Germinal center (tissue), 1 donor: ENCODE data around the gene SBNO1.
"Not testable (repeated sequence)": the region's sequence is repeated elsewhere in the genome, so short reads cannot be mapped to it uniquely, and the experiment has no call there.

Experiments used
- DNase-seq: peaks from one replicate; pipeline ENCODE4 v3.0.0; 2012; ENCODE audit warnings: mixed read lengths, low spot score

Gene SBNO1

GRCh38 chr12:123270214-123271000 is 94.2 kb downstream of the SBNO1 start:
- no peak for DNase-seq

DNA sequence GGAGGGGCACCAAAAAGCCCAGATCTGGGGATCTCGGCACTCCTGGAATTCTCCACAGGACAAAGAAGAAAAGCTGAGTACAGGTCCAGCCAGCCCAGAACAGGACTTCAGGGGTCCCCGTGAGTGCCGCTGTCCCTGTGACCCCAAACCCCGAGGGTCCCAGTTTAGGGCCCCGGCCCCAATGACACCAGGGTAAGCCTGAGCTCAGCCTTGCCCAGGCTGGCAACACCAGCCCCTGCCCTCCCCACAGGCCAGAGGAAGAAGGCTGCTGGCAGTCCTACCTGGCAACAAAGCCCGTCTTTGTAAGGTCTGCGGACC is 94.8 kb downstream of the SBNO1 start:
- DNase-seq = no peak

DNA sequence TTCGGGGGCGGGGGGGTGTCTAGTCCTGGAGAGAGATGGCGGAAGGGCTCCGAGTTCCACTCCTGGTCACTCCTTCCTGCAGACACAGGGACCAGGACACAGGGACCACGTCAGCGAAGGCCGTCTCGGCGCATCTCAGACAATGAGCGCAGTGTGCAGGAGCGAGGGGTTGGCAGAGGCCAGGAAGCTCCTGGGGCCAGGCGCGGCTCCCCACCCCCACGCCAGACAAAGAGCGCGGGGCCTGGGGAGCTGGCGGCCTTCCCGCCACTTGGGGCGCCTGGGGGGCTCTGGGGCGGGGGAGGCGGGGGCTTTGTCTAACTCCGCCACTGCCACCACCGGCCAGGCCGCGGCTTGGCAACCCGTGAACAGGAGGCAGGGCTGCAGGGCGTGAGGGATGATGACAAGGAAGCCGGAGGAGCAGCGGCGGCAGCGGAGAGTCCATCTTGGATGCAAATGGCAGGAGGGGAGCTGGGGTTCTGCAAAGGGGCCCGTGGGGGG is 95.2 kb downstream of the SBNO1 start:
- DNase-seq = peak; percentile 67

DNA sequence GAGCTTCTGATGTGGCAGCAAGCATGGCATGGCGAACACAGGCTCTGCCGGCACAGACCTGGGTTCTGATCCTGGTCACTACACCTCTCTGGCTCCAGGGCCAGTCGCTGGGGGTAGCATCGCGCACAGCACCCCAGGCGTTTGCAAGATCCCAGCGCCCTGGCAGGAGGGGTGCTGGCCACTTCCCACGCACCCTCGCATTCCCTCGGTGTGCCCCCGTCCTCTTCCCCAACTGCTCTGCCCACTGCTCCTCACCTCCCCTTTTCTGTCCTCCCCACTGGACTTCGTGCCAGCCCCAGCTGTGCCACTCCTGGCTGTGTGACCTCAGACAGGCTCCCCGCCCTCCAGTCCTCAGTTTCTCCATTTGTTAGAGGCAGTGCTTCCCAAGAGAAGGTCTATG is 95.8 kb downstream of the SBNO1 start:
- no peak for DNase-seq

GRCh38 chr12:123267991-123268843 is 96.4 kb downstream of the SBNO1 start:
- DNase-seq = no peak

GRCh38 chr12:123267335-123267920 is 97.2 kb downstream of the SBNO1 start:
- no peak for DNase-seq

DNA sequence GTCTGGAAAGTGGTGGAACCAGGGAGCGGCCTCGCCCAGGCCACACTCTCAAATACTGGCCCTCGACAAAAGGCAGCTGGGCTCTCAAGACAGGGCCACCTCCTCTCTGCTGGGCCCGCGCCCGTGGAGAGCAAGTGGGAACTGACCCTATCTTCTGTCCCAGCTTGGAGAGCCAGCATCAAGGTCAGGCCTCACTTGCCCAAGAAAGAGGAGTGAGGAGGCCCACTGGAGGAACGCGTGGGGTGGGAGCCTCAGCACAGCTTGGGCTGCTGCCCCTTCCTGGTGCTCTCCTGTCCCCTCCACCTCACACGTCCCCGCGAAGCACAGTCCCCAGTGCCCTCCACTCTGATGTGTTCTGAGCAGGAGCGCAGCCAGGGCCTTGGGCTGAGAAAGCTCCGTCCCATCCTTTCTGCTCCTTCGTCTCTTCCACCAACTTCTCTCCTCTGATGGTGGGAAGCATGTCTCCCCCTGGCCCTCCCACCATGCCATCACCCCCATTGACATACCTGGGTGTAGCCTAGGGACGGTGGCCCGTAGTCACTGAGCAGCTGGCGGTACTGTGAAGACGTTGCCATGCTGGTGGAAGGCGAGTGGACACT is 97.9 kb downstream of the SBNO1 start:
- no peak for DNase-seq

DNA sequence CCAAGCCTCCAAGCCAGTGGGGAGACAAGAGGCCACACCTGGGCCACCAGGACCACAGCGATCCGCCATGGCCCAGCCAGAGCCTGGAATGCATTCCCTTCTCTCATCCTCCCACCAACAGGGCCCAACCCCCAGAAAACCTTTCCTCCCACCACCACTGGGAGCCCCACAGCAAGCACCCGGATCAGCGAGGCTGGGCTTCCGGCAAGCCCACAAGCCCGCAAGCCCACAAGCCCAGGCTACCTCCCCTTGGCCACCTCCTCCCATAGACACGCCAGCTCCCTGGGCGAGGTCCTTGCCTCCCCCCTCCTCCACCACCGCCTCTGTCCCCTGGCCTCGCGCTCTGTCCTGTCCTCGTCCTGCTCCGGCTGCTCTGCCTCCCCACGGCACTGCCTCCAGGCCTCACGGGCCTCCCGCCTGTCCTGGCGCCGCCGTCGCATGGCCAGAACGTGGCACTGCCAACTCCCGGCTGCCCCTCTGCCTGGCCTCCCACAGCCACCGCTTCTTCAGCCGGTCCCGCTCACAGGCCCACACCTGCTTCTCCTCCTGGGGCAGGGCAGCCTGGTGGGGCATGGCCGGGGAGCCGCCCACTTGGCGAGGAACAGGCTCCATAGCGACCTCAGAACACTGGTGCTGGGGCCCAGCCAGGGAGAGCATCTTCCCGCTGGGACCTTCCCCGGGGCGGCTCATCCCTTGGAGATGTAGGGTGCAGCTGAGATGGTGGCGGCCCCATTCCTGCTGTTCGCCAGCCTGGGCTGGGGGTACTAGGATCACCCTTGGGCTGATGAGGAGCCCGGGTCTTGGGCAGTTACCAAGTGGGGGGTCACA is 98.6 kb downstream of the SBNO1 start:
- no peak for DNase-seq

- DNase-seq = no peak
Measured at GRCh38 chr12:123264642-123265041, 100.0 kb downstream of the SBNO1 start.

DNA sequence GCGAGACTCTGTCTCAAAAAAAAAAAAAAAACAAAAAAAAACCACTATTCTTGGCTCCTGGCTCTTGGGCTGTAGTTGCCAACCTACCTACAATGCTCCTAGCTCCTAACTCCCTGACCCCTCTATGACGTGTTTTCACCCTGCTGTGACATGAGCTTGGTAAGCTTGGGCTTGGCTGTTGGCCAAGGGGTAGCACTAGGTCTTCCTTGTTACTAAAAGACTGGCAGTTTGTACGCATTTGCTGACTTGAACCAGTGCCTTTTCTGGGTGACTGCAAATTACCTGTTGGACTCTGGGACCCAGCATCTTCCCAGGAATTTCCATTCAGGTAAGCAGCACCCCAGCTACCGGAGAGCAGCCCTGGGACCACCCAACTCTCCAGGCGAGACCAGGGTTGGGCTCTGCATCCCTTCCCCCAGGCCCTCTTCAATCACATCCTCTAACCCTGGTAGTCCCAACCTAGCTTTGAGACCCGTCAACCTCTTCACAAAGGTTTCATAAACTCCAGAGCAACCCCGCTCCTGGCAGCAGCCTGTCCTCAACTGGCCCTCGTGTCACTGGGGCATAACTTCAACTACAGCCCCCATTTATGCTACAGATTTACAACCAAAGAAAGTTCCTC is 101.3 kb downstream of the SBNO1 start:
- DNase-seq = no peak

GRCh38 chr12:123261196-123261595 is 103.5 kb downstream of the SBNO1 start:
- DNase-seq = no peak

- no peak for DNase-seq
Measured at GRCh38 chr12:123260081-123260480, 104.6 kb downstream of the SBNO1 start.

GRCh38 chr12:123258593-123258992 is 106.1 kb downstream of the SBNO1 start:
- DNase-seq = no peak

GRCh38 chr12:123254853-123255446 is 109.7 kb downstream of the SBNO1 start:
- DNase-seq = no peak

GRCh38 chr12:123253641-123254459 is 110.8 kb downstream of the SBNO1 start:
- DNase-seq = no peak

GRCh38 chr12:123252365-123252764 is 112.3 kb downstream of the SBNO1 start:
- not testable (repeated sequence) for DNase-seq

- no peak for DNase-seq
Measured at GRCh38 chr12:123251403-123252076, 113.1 kb downstream of the SBNO1 start.

DNA sequence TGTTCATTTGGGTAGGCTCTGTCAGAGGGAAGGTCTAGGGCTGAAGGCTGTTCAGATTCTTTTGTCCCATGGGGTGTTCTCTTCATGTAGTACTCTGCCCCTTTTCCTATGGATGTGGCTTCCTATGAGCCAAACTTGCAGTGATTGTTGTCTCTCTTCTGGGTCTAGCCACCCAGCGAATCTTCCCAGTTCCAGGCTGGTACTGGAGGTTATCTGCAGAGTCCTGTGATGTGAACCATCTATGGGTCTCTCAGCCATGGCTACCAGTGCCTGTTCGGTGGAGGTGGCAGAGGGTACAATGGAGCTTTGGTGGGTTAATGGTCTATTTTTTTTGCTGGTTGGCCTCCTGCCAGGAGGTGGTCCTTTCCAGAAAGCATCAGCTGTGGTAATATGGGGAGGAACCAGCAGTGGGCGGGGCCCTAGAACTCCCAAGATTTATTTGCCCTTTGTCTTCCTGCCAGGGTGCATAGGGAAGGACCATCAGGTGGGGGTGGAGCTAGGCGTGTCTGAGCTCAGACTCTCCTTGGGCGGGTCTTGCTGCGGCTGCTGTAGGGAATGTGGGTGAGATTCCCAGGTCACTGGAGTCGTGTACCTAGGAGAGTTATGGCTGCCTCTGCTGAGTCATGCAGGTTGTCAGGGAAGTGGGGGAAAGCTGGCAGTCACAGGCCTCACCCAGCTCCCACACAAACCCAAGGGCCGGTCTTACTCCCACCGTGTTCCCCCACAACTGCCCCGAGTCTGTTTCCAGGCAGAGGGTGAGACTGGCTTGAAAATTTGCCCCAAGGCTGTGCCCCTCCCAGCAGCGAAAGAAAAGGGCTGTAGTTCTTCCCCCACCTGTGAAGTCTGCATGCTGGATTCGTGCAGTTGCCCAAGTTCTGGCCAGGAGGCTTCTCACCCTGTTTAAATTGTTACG is 113.9 kb downstream of the SBNO1 start:
- no peak for DNase-seq
